PFSK-1 (cell line): ENCODE results near the gene HFE.

Experiments used
- FOXP2 ChIP-seq: optimal IDR thresholded peaks from 2 replicates; pipeline ENCODE3; 2011; ENCODE audit warnings: borderline replicate concordance, control low read depth, inconsistent platforms; ENCODE audit not compliant: insufficient read depth; ENCODE audit errors: extremely low read length, extremely low read depth
- POLR2AphosphoS5 ChIP-seq: IDR thresholded peaks from 2 replicates; pipeline ENCODE4 v1.6.1; 2012; ENCODE audit warnings: low read depth, mild to moderate bottlenecking, control low read depth, low read length, moderate library complexity
- SIN3A ChIP-seq: IDR thresholded peaks from 2 replicates; pipeline ENCODE4 v1.6.1; 2012; ENCODE audit warnings: mild to moderate bottlenecking, low read length, moderate library complexity, borderline replicate concordance; ENCODE audit not compliant: insufficient read depth
- TAF1 ChIP-seq: IDR thresholded peaks from 2 replicates; pipeline ENCODE4 v1.6.1; 2012; ENCODE audit warnings: low read length, control low read depth, borderline replicate concordance; ENCODE audit not compliant: insufficient read depth
- TF ChIP-seq, protein P1 (sequence below), 2 experiments: IDR thresholded peaks; 2 replicates each; pipeline versions ENCODE4 v1.6.1 to v1.8.0; 2011 to 2012; ENCODE audit warnings: low read depth in 2 of 2, low read length in 2 of 2, control low read depth in 1 of 2, inconsistent platforms in 1 of 2, mild to moderate bottlenecking in 1 of 2, moderate library complexity in 1 of 2; ENCODE audit not compliant: insufficient read depth in 1 of 2

Gene HFE

GRCh38 chr6:26045065-26045927, 41.9 kb upstream of the HFE start:
- TF ChIP-seq TAF1 (no peak), POLR2AphosphoS5 (no peak), FOXP2 (no peak), SIN3A (no peak)
- TF ChIP-seq, protein P1, sequence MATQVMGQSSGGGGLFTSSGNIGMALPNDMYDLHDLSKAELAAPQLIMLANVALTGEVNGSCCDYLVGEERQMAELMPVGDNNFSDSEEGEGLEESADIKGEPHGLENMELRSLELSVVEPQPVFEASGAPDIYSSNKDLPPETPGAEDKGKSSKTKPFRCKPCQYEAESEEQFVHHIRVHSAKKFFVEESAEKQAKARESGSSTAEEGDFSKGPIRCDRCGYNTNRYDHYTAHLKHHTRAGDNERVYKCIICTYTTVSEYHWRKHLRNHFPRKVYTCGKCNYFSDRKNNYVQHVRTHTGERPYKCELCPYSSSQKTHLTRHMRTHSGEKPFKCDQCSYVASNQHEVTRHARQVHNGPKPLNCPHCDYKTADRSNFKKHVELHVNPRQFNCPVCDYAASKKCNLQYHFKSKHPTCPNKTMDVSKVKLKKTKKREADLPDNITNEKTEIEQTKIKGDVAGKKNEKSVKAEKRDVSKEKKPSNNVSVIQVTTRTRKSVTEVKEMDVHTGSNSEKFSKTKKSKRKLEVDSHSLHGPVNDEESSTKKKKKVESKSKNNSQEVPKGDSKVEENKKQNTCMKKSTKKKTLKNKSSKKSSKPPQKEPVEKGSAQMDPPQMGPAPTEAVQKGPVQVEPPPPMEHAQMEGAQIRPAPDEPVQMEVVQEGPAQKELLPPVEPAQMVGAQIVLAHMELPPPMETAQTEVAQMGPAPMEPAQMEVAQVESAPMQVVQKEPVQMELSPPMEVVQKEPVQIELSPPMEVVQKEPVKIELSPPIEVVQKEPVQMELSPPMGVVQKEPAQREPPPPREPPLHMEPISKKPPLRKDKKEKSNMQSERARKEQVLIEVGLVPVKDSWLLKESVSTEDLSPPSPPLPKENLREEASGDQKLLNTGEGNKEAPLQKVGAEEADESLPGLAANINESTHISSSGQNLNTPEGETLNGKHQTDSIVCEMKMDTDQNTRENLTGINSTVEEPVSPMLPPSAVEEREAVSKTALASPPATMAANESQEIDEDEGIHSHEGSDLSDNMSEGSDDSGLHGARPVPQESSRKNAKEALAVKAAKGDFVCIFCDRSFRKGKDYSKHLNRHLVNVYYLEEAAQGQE (IDR thresholded peaks at IDR 0.05; ENCODE audit: insufficient read depth in 1 of 2, low read depth in 2 of 2, low read length in 2 of 2): no peak

DNA sequence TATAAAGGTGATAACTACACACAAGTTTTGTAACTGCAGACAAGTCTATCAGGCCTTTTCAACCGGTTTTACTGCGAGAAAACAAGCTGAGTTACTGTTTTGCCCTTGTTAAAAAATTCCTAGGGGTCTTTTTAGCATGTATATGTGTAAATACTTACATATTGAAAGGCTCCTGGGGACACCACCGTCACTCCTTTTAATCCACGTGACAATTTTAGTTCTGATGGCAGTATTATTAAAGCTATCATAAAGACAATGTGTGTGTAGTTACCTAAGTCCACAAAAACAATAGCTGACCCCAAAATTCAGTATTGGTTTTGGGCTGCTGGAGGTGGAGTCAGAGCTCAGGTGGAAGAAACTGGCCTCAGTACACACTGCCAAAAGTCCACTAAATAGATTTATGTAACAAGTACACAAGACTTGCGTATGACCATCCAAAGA, 41.3 kb upstream of the HFE start:
- TF ChIP-seq POLR2AphosphoS5 (no peak), TAF1 (no peak), FOXP2 (no peak), SIN3A (no peak)
- TF ChIP-seq, protein P1 (IDR thresholded peaks at IDR 0.05; ENCODE audit: insufficient read depth in 1 of 2, low read depth in 2 of 2, low read length in 2 of 2): no peak

DNA sequence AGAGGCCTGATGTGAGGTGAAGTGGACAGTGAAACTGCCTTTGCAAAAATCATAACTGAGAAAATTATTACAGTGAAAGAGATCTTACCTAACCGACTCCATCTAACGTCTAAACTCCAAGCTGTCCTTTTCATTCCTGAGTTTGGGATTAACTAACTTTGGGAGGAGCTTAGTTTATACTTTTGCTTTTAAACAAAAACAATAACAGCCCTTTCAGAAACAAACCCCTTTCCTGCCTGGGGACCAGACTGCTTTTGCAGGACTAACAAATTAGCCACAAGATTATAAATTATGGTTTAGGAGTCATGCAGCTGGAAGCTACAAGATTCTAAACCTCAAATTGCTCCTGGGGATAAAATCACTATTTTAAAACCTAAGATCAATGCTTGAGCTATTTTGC, 38.6 kb upstream of the HFE start:
- TF ChIP-seq SIN3A: no peak
- no peak for TF ChIP-seq POLR2AphosphoS5
- TF ChIP-seq, protein P1 (IDR thresholded peaks at IDR 0.05; ENCODE audit: insufficient read depth in 1 of 2, low read depth in 2 of 2, low read length in 2 of 2): no peak
- TF ChIP-seq TAF1: no peak
- no peak for TF ChIP-seq FOXP2

DNA sequence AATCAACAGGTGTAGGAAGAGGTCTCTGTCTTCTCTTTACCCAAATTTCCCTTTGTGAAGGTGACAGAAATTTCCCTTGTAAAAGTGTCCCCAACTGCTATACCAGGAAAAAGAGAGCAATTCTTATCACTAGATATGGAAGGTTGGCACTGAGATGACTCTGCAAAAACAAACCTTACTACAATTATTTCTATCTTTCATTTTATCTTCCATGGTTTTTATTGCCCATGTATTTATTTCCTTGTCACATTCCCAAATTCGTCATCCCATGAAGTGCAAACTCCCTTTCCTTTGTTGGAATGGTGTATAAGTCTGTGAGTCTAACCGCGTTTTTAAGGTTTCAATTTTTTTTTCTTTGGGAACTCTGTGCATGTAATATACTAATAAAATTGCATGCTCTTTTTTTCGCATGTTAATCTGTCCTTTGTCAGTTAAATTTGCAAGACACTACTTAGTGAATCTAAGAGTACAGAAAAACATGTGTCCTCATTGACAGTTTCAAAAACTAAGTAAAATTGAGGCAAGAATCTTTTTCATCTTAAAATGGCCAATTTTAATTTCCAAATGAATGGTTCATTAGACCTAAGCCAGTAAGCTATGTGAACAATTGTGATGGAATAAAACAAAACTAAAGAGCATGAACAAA, 35.4 kb upstream of the HFE start:
- TF ChIP-seq SIN3A (no peak), FOXP2 (no peak), POLR2AphosphoS5 (no peak), TAF1 (no peak)
- TF ChIP-seq, protein P1 (IDR thresholded peaks at IDR 0.05; ENCODE audit: insufficient read depth in 1 of 2, low read depth in 2 of 2, low read length in 2 of 2): no peak
